Hematopoietic multipotent progenitor cell treated with erythropoietin and hydrocortisone succinate and interleukin-3 and kit ligand, for 8 days (in vitro differentiated cells): Measurements from ENCODE around the gene ARHGDIB.

ENCODE experiments used
- DNase-seq: peaks from one replicate; pipeline ENCODE4 v3.0.0-alpha.2; 2015

ARHGDIB gene

DNA sequence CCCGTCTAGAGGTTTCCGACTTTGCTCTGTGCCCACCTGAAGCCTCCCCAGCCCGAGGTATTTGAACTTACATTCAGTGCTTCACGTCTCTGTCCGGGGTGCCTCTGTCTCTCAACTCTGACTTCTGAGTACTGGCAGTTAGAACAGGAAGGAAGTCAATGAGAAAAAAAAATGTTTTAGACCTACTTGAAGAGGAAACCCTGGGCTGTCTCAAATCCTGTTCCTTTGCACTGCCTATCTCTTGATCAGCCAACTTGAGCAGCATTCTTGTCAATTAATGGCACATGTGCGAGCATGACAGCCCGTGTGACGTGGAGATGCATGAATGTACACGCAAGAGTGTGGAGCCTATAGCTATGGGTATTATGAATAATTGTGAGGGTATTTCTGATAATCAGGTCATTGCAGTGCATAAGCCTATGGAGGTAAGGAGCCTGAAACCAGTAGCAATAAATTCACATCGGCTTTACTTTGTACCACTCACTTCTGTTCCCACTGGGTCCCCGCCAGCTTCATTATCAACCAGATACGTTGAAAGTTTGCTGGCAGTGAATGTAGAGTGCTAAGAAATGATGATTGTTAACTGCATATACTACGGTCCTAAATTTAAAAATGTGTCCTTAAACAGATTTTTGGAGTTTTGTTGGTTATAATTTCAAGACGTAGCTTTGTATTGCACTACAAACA lies at the start of gene ARHGDIB:
Gene ARHGDIB, minus strand, starts transcription at position 136 of the 687 bp plus-strand sequence. CDS start 10,889 bp downstream, outside the sequence.
- DNase-seq = peak; percentile 95

DNA sequence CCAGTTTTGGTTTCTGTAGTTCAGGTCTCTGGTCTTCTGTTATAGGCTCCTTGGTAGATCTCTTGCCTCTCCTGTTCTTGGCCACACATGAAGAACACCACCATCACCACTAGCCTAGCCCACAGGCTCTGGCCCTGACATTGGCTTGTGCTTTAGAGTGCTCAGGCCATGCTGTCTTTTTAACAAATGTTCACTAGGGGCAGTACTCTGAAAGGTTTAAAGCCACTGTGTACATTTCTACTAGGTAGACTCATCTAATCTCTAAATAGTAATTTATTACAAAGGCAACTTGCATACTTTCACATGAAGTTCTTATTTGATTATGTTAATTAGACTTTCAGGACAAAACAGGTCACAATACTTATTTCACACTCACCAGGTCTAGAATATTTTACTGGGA lies 49.8 kb upstream of the ARHGDIB start:
- peak; percentile 20 for DNase-seq

DNA sequence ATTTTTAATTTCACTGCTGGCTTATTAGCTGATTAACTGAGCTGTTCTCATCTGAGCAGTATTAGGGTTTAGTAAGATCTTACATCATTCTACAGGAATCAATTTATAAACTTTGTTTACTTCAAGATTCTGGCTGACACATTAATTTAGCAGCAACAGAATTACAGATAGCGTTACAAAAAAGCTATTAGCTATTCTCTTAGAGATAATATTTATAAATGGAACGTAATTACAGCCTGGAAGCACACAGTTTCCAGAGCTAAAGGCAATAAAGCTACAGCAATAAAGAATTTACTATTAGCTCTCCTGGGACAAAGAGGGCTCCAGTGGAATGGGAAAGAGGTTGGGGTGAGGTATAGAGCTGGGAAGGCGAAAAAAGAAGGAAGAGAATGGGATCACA lies 46.1 kb upstream of the ARHGDIB start:
- DNase-seq = no peak

DNA sequence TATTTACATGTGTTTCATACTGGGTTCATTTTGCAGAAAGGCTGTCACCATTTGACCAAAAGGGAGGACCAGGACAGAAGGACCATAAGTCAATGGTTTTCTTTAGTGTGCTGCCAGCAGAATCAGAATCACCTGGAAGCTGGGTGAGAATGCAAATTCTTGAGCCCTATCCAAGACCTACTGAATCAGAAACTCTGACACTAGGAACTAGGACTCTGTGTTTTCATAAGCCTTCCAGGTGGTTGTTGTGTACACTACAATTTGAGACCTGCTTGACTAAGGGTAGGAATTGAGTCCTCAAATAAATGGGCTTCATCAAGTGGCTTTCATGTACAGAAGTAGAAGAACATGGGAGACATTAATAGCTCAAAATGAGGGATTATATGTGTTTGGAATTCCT lies 43.7 kb upstream of the ARHGDIB start:
- DNase-seq = no peak

- no peak for DNase-seq
Observed at GRCh38 chr12:15004421-15004820, 43.0 kb upstream of the ARHGDIB start.

DNA sequence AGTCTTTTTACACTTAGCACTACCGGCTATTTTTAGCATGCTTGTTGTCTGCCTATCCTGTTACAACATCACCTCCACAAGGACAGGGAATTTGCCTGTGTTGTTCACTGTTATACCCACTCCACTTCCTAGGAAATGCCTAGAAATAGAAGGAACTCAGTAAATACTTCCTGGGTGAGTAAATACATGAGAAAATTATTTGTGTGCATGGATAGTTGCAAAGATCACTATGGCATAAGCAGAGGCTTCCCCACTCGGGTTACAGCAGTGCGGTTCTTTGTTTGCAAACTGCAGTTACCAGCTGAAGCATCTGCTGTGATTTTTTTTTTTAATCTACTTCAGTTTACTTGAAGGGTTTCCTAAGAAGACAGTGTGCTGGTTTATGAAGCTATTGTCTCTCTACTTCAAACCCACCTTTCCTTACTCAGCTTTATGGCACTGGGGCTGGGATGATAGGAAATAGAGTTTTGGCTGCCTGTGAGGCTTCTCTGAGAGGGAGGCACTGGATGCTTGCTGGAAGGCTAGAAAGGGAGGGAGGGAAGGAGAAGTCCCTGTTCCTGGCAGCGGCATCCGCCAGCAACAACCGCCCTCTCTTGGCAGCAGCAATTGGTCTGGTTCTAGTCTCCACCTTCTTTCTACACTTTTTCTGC lies 40.5 kb upstream of the ARHGDIB start:
- no peak for DNase-seq

GRCh38 chr12:15000575-15000974 lies 39.2 kb upstream of the ARHGDIB start:
- no peak for DNase-seq

GRCh38 chr12:14999695-15000365 lies 38.4 kb upstream of the ARHGDIB start:
- peak; percentile 92 for DNase-seq

GRCh38 chr12:14999021-14999694 lies 37.8 kb upstream of the ARHGDIB start:
- DNase-seq = no peak

GRCh38 chr12:14997998-14998397 lies 36.6 kb upstream of the ARHGDIB start:
- DNase-seq = no peak

DNA sequence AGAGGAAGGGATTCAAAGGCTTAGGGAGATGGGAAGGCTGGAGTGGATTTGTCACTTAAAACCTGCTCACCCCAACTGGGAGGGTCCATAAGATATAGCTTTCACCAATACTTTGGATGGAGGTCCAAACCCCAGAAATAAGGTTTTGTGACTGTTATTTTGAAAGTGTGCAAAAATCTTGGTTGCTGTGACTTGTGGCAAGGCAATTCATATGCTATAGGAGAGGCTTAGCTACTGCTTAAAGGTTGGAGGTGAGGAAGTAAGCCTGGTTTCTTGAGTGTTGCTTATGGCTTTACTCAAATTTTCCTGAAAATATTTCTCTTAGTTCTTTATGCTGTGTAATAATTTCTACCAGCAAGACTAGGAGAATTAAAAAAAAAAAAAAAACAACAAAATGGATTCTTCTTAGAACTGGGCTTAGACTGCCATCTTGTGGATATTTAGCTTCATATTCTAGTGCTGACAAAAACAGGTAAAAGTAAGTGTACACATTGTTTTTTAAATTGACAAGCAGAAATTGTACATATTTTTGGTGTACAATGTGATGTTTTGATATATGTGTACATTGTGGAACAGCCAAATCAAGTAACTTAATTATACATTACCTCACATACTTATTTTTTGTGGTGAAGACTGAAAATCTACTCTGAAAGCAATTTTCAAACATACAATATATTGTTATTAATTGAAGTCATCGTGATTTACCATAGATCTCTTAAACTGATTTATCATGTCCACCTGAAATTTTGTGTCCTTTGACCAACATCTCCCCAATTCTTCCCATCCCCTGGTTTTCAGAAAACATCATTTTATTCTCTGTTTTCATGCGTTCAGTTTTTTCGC lies 34.4 kb upstream of the ARHGDIB start:
- DNase-seq = peak; percentile 85

DNA sequence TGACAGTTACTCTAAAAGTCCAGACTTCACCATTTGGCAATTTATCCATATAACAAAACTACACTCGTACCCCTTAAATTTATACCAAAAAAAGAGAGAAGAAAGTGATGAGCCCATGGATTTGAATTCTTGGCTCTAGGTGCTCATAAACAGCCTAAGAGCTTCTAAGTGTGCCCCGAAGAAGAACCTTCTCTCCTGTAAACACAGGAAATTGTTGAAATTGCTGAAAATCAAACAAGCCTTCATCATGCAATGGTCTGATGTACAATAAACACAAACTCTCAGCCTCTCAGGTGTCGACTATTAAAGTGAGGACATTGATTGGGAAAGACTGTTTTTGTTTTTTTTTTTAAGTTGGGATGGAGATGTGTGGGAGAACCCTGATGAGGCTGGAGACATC lies 33.2 kb upstream of the ARHGDIB start:
- no peak for DNase-seq

- DNase-seq = no peak
Observed at GRCh38 chr12:14993537-14994266, 32.3 kb upstream of the ARHGDIB start.

GRCh38 chr12:14993117-14993516 lies 31.7 kb upstream of the ARHGDIB start:
- no peak for DNase-seq

DNA sequence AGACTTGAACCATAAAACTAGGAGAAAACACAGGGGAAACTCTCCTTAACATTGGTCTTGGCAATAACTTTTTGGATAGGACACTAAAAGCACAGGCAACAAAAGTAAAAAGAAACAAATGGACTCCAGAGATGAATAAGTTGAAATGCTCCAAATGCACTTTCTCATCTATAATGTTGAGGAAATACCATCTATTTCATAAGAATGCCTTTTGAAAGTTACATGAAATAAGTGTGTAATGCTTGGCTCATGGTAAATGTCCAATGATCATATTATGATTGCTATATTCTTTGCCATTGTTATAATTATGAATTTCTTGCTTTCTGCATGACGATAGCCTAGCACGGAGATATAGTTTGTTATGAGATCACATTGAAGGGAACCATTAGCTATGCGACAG lies 31.3 kb upstream of the ARHGDIB start:
- no peak for DNase-seq

DNA sequence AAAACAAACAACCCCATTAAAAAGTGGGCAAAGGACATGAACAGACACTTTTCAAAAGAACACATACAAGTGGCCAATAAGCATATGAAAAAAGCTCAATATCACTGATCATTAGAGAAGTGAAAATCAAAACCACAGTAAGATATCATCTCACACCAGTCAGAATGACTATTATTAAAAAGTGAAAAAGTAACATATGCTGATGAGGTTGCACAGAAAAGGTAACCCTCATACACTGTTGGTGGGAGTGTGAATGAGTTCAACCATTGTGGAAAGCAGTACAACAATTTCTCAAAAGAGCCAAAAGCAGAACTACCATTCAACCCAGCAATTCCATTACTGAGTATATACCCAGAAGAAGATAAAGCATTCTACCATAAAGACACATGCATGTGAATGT lies 29.7 kb upstream of the ARHGDIB start:
- DNase-seq = no peak

DNA sequence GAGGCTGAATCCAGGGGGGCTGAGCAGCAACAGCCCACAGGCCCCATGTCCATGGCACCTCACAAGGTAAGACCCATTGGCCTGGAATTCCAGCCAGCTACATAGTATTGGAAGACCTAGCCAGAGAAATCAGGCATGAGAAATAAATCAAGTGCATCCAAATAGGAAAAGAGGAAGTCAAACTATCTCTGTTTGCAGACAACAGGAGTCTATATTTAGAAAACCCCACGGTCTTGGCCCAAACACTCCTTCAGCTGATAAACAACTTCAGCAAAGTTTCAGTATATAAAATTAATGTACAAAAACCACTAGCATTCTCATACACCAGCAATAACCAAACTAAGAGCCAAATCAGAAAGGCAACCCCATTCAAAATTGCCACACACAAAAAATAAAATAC lies 28.4 kb upstream of the ARHGDIB start:
- DNase-seq = peak; percentile 34

GRCh38 chr12:14988035-14988434 lies 26.6 kb upstream of the ARHGDIB start:
- no peak for DNase-seq

DNA sequence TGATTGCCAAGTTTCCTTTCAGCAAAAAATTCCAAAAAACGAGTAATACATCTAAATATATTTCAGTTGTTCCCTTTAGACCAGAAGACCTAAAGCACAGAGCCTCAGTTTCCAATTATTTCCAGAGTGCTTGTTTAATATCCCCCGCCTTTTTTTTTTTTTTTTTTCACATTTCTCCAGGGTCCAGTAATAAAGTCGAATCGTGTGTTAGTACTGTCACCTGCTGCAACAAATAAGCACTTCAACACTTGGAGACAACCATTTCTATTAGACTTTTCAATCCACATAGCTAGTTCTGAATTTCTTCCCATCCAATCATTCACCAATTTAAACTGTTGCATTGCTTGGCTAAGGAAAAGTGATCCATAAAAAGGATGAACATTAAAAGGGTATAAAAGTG lies 25.0 kb upstream of the ARHGDIB start:
- DNase-seq = no peak

GRCh38 chr12:14984766-14985285 lies 23.4 kb upstream of the ARHGDIB start:
- DNase-seq = no peak

- DNase-seq = no peak
Observed at GRCh38 chr12:14984036-14984435, 22.6 kb upstream of the ARHGDIB start.

DNA sequence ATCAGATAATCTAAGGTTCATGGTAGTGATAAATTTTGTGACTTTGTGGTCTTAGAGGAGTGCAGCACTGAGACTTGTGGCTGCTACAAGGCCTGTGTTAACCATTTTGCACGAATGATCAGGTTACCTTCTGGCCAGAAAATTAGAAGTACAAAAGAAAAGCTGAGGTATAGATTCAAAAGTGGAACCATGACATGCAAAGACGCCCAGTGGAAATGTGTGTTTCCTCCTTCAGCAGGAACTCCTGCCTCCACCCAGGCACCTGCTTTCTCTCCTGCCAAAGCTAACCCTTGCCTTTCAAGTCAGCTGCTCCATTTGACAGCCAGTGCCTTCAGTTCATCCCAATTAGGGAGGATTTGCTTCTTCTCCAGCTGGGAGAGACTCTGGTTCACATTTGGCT lies 21.6 kb upstream of the ARHGDIB start:
- DNase-seq = no peak
